ENCODE results near the gene MEX3D. TPM values are rescaled to one million over a fixed set of nuclear protein-coding genes. Genes with fewer than 3 reads are reported as not detected.

Gene MEX3D
- total RNA-seq, 1 experiment from 2014 or later = 70.4 TPM

GRCh38 chr19:1528596-1529429 is 39.3 kb downstream of the MEX3D start:
- Mint-ChIP-seq H3K27me3 (ENCODE audit: low read depth) (peaks cover 49% of the 10 kb centered on the region), H3K36me3 (ENCODE audit: insufficient read depth in 1 of 3, low read depth in 3 of 3) (no peaks in the 10 kb centered on the region), H3K4me1 (peaks cover 6 to 7% of the 10 kb centered on the region in 2 experiments; a peak in 3 of 4 replicates), H3K4me3 (no peak overlapping the region), H3K27ac (no peak overlapping the region), H3K9me3 (peaks cover 0 to 6% of the 10 kb centered on the region in 2 experiments; a peak in 3 of 5 replicates)
- no peak overlapping the region for H3T11ph ChIP-seq (ENCODE audit: low read length)
- no peak overlapping the region for H2AK5ac ChIP-seq (ENCODE audit: insufficient read length, low read length)
- H4K20me1 ChIP-seq (ENCODE audit: control insufficient read depth, insufficient read depth, insufficient read length) = peaks cover 3% of the 10 kb centered on the region
- H2BK15ac ChIP-seq (ENCODE audit: low read depth, low read length) = no peak overlapping the region
- no peak overlapping the region for H3K56ac ChIP-seq (ENCODE audit: insufficient read length, low read depth, low read length)
- peaks cover 2% of the 10 kb centered on the region for H3K23me2 ChIP-seq (ENCODE audit: insufficient read length, low read depth, low read length, poor library complexity, severe bottlenecking)
- no peak overlapping the region for H3K4me2 ChIP-seq (ENCODE audit: insufficient read depth, insufficient read length, low read length)
- no peak overlapping the region for H2AFZ ChIP-seq (ENCODE audit: low read length)
- H3K27me3 ChIP-seq (ENCODE audit: insufficient read depth, low read length) = peaks cover 9% of the 10 kb centered on the region; the same call in 1 of the 2 replicates
- no peaks in the 10 kb centered on the region for H3K4me1 ChIP-seq (ENCODE audit: insufficient read depth, low read length)
- H3K23ac ChIP-seq (ENCODE audit: insufficient read length, low read depth, low read length) = no peak overlapping the region
- H3K4ac ChIP-seq (ENCODE audit: low read depth, low read length) = no peak overlapping the region
- H3K79me1 ChIP-seq (ENCODE audit: insufficient read depth, low read depth, low read length, poor library complexity, severe bottlenecking) = no peaks in the 10 kb centered on the region
- no peak overlapping the region for H2BK120ac ChIP-seq (ENCODE audit: low read depth, low read length, poor library complexity, severe bottlenecking)
- no peak overlapping the region for H2BK12ac ChIP-seq (ENCODE audit: insufficient read length, low read depth, low read length)
- no peak overlapping the region for H3K27ac ChIP-seq (ENCODE audit: insufficient read length, low read depth, low read length)
- H3K14ac ChIP-seq (ENCODE audit: insufficient read depth, low read length) = no peak overlapping the region
- H3K9ac ChIP-seq (ENCODE audit: extremely low read depth, insufficient read length, low read length) = no peak overlapping the region
- no peak overlapping the region for H4K8ac ChIP-seq (replicated peaks; ENCODE audit: insufficient read length, low read depth, low read length)
- H3K9me3 ChIP-seq (ENCODE audit: control insufficient read depth, low read depth, low read length) = no peaks in the 10 kb centered on the region
- H2BK20ac ChIP-seq (ENCODE audit: low read depth, low read length, poor library complexity, severe bottlenecking) = no peak overlapping the region
- H4K5ac ChIP-seq (ENCODE audit: insufficient read length, low read depth, low read length) = no peak overlapping the region
- DNase-seq = no peak
- TF ChIP-seq CTCF (conservative IDR thresholded peaks at IDR 0.05) = no peak
- H2BK5ac ChIP-seq (ENCODE audit: insufficient read length, low read length) = no peak overlapping the region
- H3K18ac ChIP-seq (ENCODE audit: insufficient read length, low read depth, low read length) = no peak overlapping the region
- WGBS (ENCODE audit: extremely low coverage, insufficient read length, low lambda C conversion rate) = no CpG with 5 or more reads among the region's 23 CpGs
- H3K79me2 ChIP-seq (ENCODE audit: insufficient read depth, low read length) = no peaks in the 10 kb centered on the region
- no peak overlapping the region for H4K91ac ChIP-seq (ENCODE audit: insufficient read length, low read depth, low read length)
